Skeletal muscle tissue (tissue), 4 donors: Measurements from ENCODE around the gene RNASE13. TPM values are rescaled to one million over a fixed set of nuclear protein-coding genes. Genes with fewer than 3 reads are reported as not detected.
"Not testable (repeated sequence)": the region's sequence is repeated elsewhere in the genome, so short reads cannot be mapped to it uniquely, and the experiment has no call there.

Experiments used
- H3K27ac ChIP-seq: one replicate; pipeline ENCODE4 v1.7.0; 2013; ENCODE audit warnings: mild to moderate bottlenecking, low read depth, low read length, inconsistent platforms
- H3K27me3 ChIP-seq, 3 donors: one replicate each; pipeline ENCODE4 v1.7.0; 2013; ENCODE audit warnings: low read length in 3 of 3; ENCODE audit not compliant: control insufficient read depth in 3 of 3, insufficient read depth in 3 of 3
- H3K36me3 ChIP-seq, 3 donors: one replicate each; pipeline ENCODE4 v1.7.0; 2013; ENCODE audit warnings: low read length in 3 of 3; ENCODE audit not compliant: control insufficient read depth in 3 of 3, insufficient read depth in 3 of 3
- H3K4me1 ChIP-seq, 3 donors: one replicate each; pipeline ENCODE4 v1.7.0; 2013; ENCODE audit warnings: low read length in 3 of 3, mild to moderate bottlenecking in 3 of 3; ENCODE audit not compliant: control insufficient read depth in 3 of 3, insufficient read depth in 3 of 3
- H3K4me3 ChIP-seq, 3 donors: one replicate each; pipeline ENCODE4 v1.7.0; 2013; ENCODE audit warnings: low read length in 3 of 3
- H3K9ac ChIP-seq, 3 donors: one replicate each; pipeline ENCODE4 v1.7.0; 2013; ENCODE audit warnings: low read length in 3 of 3, mild to moderate bottlenecking in 3 of 3, moderate library complexity in 2 of 3, low read depth in 1 of 3
- H3K9me3 ChIP-seq, 3 donors: one replicate each; pipeline ENCODE4 v1.7.0; 2013; ENCODE audit warnings: low read length in 3 of 3; ENCODE audit not compliant: control insufficient read depth in 3 of 3
- total RNA-seq: library from RNA; depleted of rRNA; stranded (reverse); fragments of >200 nt; gene quantifications from one replicate; pipeline ENCODE4 v1.2.3, GENCODE V29; 2014
- donor health status: Osteomylitis.

The RNASE13 gene
- total RNA-seq, 1 donor from 2014 or later: not detected

GRCh38 chr14:21042918-21043317 is 8.3 kb upstream of the RNASE13 start:
- Histone ChIP-seq H3K9me3 (no peaks in the 10 kb centered on the region), H3K27ac (peak overlapping the region; percentile 11), H3K4me3 (no peak overlapping the region), H3K36me3 (no peaks in the 10 kb centered on the region), H3K27me3 (no peaks in the 10 kb centered on the region), H3K4me1 (peaks cover 48 to 73% (median 62%) of the 10 kb centered on the region in 3 donors), H3K9ac (peak overlapping the region in 1 of 3 donors; percentile 41)

DNA sequence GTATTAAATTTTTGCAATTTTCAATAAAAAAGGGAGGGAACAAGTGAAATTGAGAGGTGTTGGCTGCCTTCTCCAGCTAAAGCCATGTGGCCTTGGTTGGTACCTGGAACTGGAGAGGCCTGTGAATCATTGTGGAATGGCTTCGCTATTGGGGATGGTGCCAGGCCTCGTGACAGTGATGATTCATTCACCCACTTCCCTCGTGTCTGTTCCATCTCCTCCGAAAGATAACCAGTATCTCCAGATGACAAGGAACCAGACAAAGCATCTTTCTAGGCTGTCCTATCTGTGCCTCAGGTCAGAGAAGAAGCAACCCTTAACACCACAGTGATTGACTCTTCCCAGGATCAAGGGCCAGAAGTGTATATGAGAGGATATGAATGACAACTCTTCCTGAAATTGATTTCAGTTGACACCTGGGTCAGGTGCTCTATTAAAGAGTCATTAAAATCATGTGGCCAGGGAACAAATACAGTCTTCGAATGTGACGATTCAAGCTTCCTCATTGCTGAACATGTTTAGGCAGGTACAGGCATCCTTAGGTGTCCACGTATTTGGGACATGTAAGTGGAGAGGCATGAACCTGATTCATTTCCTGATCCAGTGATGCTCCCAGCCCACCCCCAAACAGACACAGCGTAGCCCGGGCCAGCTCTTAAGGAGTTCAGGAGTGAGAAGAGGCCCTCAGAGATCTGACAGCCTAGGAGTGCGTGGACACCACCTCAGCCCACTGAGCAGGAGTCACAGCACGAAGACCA is 7.2 kb upstream of the RNASE13 start, which contains the start of gene RNASE7:
RNASE7 (plus strand) TSS at position 687 of the 758 bp plus-strand sequence. CDS start 631 bp downstream, outside the sequence.
- Histone ChIP-seq H3K27ac (peak within 1 kb of the TSS; percentile 11), H3K4me1 (peaks cover 50 to 74% (median 65%) of the 10 kb centered on the region in 3 donors), H3K9ac (peak within 1 kb of the TSS; percentile 27 to 52 (median 41))

GRCh38 chr14:21040941-21041340 is 6.3 kb upstream of the RNASE13 start:
- H3K36me3 ChIP-seq, H3K4me3 ChIP-seq, H3K27me3 ChIP-seq, H3K9me3 ChIP-seq, H3K9ac ChIP-seq, H3K27ac ChIP-seq: not testable (repeated sequence)
- peaks cover 50 to 78% (median 68%) of the 10 kb centered on the region in 3 donors for H3K4me1 ChIP-seq

More for the DNA sequence above, 7.2 kb upstream of the RNASE13 start, which contains the start of gene RNASE7:
- no peak within 1 kb of the TSS for H3K4me3 ChIP-seq
- no peaks in the 10 kb centered on the region for H3K27me3 ChIP-seq
- H3K9me3 ChIP-seq: no peaks in the 10 kb centered on the region
- H3K36me3 ChIP-seq: no peaks in the 10 kb centered on the region

DNA sequence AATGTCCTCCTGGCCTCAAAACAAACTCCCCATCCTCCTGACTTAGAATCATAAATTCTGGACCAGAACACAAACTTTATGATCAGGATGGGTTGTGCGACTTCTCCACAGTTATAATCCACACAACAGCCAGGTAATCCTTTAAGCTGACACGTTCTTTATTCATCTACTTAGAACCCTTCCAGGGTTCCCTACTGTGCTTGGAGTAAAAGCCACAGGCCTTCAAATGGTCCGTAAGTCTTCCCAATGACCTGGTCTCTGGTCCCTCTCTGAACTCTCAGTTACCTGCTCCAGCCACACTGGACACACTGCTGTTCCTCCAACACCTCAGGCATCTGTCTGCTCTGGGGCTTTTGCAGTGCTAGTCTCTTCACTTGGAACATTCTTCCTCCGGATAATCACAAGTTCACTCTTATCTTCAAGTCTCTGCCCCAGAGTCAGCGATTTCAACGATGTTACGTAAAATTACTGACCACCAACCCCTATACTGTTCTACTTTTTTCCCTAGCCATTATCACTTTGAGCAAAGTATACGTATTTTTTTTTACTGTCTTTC is 5.8 kb upstream of the RNASE13 start:
- H3K4me1 ChIP-seq: peaks cover 50 to 78% (median 68%) of the 10 kb centered on the region in 3 donors
- H3K36me3 ChIP-seq: no peaks in the 10 kb centered on the region
- no peak overlapping the region for H3K9ac ChIP-seq
- no peaks in the 10 kb centered on the region for H3K27me3 ChIP-seq
- no peak overlapping the region for H3K27ac ChIP-seq
- H3K4me3 ChIP-seq: no peak overlapping the region
- H3K9me3 ChIP-seq: no peaks in the 10 kb centered on the region

- H3K27me3 ChIP-seq: no peaks in the 10 kb centered on the region
- peak overlapping the region; percentile 82 for H3K27ac ChIP-seq
- H3K9me3 ChIP-seq: no peaks in the 10 kb centered on the region
- no peaks in the 10 kb centered on the region for H3K36me3 ChIP-seq
- peaks cover 51 to 78% (median 68%) of the 10 kb centered on the region in 3 donors for H3K4me1 ChIP-seq
- H3K9ac ChIP-seq: peak overlapping the region; percentile 17 to 77 (median 76)
- H3K4me3 ChIP-seq: peak overlapping the region; percentile 10 to 62 (median 36)
These were observed 5.2 kb upstream of the RNASE13 start for GRCh38 chr14:21039585-21040369.

GRCh38 chr14:21038441-21039422 is 4.1 kb upstream of the RNASE13 start:
- H3K36me3 ChIP-seq: no peaks in the 10 kb centered on the region
- no peaks in the 10 kb centered on the region for H3K27me3 ChIP-seq
- peaks cover 46 to 67% (median 58%) of the 10 kb centered on the region in 3 donors for H3K4me1 ChIP-seq
- peak overlapping the region; percentile 82 for H3K27ac ChIP-seq
- peak overlapping the region; percentile 32 to 77 (median 76) for H3K9ac ChIP-seq
- H3K4me3 ChIP-seq: peak overlapping the region; percentile 10 to 62 (median 46)
- no peaks in the 10 kb centered on the region for H3K9me3 ChIP-seq

DNA sequence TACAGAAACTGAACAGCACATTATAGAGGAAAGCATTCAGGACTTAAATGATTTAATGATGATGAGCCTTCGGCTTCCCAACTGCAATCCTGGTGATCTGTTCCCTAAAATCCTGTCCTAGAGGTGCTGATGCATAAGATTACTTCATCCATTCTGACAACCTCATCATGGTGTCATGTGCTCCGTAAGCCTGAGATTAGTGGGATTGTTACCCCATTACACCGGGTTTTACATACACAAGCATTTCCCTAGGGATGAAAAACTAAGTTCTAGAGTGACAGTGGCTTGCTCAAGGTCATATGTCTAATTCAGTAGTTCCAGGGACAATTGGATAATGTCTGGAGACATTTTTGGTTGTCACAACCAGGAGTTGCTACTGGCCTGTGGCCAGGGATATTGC is 2.5 kb upstream of the RNASE13 start:
- Histone ChIP-seq H3K27ac (peak overlapping the region; percentile 38), H3K4me1 (peaks cover 48 to 66% (median 51%) of the 10 kb centered on the region in 3 donors), H3K27me3 (no peaks in the 10 kb centered on the region), H3K9me3 (no peaks in the 10 kb centered on the region), H3K36me3 (no peaks in the 10 kb centered on the region), H3K4me3 (no peak overlapping the region), H3K9ac (no peak overlapping the region)

DNA sequence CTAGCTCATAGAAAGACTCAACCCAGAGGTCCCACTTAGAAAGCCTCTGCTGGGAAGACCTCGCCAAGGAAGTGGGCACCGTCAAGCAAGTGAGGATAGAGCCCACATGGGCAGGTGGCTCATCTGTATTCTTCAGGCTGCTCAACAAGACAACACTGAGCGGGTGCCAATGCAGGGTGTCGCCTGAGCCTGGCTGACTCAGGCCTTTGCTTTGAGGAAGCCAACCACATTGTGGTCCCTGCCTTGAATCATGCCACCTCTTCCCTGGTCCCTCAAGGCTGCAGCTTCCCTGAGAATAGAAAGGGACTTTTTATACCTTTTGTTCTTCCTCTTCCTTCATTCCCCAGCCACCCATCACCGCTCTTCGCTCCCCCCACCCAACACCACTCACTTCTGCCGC is 2.1 kb upstream of the RNASE13 start:
- Histone ChIP-seq H3K4me1 (peaks cover 47 to 66% (median 52%) of the 10 kb centered on the region in 3 donors), H3K9ac (no peak overlapping the region)

DNA sequence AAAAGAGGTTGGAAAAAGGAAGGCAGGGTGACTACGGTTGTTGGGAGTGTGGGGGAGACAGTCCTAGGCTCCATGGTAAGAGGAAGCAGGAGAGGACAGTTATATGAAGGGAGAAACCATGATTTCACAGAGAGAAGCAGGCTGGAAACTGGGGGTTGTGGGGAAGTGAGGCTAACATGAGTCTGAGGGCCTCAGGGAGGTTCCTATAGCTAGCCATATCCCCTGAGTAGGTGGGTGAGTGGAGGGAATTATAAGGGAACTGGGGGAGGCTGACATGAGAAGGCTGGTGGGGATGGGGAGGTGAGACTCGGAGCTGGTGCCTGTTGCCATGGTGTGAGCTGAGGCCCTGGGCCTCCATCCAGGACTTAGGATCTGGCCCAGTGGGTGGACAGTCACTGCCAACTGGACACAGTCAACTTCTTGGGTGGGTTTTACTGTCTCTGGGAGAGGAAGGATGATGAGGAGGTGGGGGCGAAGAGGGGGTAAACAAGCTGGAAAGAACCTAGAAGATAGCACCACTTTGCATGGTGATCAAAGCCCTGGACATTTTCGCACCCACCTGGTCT is 1.4 kb downstream of the RNASE13 start:
- no peaks in the 10 kb centered on the region for H3K36me3 ChIP-seq
- H3K27me3 ChIP-seq: no peaks in the 10 kb centered on the region
- no peak overlapping the region for H3K9ac ChIP-seq
- H3K9me3 ChIP-seq: no peaks in the 10 kb centered on the region
- no peak overlapping the region for H3K4me3 ChIP-seq
- H3K27ac ChIP-seq: no peak overlapping the region
- peaks cover 25 to 46% (median 42%) of the 10 kb centered on the region in 3 donors for H3K4me1 ChIP-seq

More for the DNA sequence above, 2.1 kb upstream of the RNASE13 start:
- Histone ChIP-seq H3K4me3 (no peak overlapping the region), H3K27ac (peak overlapping the region; percentile 38), H3K27me3 (no peaks in the 10 kb centered on the region), H3K36me3 (no peaks in the 10 kb centered on the region), H3K9me3 (no peaks in the 10 kb centered on the region)
